ENCODE results near the gene SLC8A3. TPM values are rescaled to one million over a fixed set of nuclear protein-coding genes. Genes with fewer than 3 reads are reported as not detected.

SLC8A3 gene
- total and polyA plus RNA-seq, 9 of the 15 experiments (the other 6 are each of a cell fraction or from before 2014, with no cell fraction given), result not detected

DNA sequence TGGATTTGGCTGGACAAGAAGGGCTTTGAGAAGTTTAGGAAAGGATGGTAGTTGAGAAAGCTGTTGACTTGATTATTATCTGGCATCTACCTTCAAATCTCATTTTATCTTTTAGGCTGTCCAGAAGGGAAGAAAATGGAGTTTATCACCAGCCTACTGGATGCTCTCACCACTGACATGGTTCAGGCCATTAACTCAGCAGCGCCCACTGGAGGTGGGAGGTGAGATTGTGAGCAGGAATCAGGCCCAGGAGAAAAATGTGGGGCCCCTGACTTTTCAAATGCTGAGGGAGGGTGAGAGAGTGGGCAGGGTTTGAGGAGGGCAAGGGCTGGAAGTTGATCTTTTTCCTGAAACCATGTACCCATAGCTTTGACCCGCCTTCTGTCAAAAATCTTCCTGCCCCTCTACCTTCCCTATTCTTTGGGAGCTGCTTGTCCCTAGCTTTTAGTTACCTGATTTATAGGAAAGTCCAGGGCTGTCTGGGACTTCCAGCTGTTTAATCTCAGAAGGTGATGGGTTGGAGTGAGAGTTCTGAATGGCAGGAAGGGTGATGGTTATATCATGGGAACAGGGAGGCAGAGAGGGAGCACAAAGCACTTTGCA is 175.4 kb downstream of the SLC8A3 start:
- 0% methylated on average over 2 of the region's 2 CpGs for WGBS (ENCODE audit: insufficient coverage, low coverage, missing lambda C conversion rate)

More for the DNA sequence above, 175.4 kb downstream of the SLC8A3 start:
- H3K36me3 ChIP-seq (ENCODE audit: control insufficient read depth, insufficient read depth, low read length), result no peaks in the 10 kb centered on the region
- H3K9ac ChIP-seq (ENCODE audit: insufficient read depth in 1 of 2, low read depth in 2 of 2, low read length in 2 of 2), result no peak overlapping the region
- no peak overlapping the region for H2AFZ ChIP-seq (ENCODE audit: low read depth, low read length)
- in situ Hi-C loops (cut with MboI) (no loop called here), intact Hi-C loops (cut with micrococcal nuclease) (loop anchor here (5.0 kb wide), 1 partner anchor 281 kb away; no protein-coding TSS in a partner anchor)
- FAIRE-seq, result no peak
- H4K20me1 ChIP-seq (replicated peaks; ENCODE audit: control insufficient read depth, insufficient read depth, low read length), result no peaks in the 10 kb centered on the region
- no peaks in the 10 kb centered on the region for H3K9me3 ChIP-seq (replicated peaks; ENCODE audit: control insufficient read depth, insufficient read depth, low read depth, low read length)
- ChIA-PET CTCF (ENCODE audit: low intra/inter-chr PET ratio) (interaction anchor here (0.7 to 1.4 kb wide), 2 partner anchors 282 to 477 kb away, joined by 3 to 4 read pairs; no protein-coding TSS in a partner anchor), POLR2A (no interaction called here)
- BruUV-seq (replicated peaks), result no TSS peak
- H3K79me2 ChIP-seq (ENCODE audit: control insufficient read depth, insufficient read depth, low read length), result no peaks in the 10 kb centered on the region
- H3K4me2 ChIP-seq (ENCODE audit: insufficient read depth, low read length), result no peak overlapping the region
- H3K4me1 ChIP-seq (replicated peaks in 1 of 2; ENCODE audit: control insufficient read depth in 2 of 2, insufficient read depth in 2 of 2, low read length in 2 of 2), result no peaks in the 10 kb centered on the region
- no peak overlapping the region for H3K27ac ChIP-seq (ENCODE audit: extremely low read depth, low read depth, low read length)
- no peaks in the 10 kb centered on the region for H3K9me1 ChIP-seq (ENCODE audit: control insufficient read depth, insufficient read depth, low read length)
- no peak for TF ChIP-seq RHOXF2B (CRISPR knock-in tag; conservative IDR thresholded peaks at IDR 0.05)
- TF ChIP-seq TAF1 (IDR thresholded peaks at IDR 0.05; ENCODE audit: control insufficient read depth, extremely low read depth, insufficient read depth, low read length, severe bottlenecking), result no peak
- TF ChIP-seq, protein P1, sequence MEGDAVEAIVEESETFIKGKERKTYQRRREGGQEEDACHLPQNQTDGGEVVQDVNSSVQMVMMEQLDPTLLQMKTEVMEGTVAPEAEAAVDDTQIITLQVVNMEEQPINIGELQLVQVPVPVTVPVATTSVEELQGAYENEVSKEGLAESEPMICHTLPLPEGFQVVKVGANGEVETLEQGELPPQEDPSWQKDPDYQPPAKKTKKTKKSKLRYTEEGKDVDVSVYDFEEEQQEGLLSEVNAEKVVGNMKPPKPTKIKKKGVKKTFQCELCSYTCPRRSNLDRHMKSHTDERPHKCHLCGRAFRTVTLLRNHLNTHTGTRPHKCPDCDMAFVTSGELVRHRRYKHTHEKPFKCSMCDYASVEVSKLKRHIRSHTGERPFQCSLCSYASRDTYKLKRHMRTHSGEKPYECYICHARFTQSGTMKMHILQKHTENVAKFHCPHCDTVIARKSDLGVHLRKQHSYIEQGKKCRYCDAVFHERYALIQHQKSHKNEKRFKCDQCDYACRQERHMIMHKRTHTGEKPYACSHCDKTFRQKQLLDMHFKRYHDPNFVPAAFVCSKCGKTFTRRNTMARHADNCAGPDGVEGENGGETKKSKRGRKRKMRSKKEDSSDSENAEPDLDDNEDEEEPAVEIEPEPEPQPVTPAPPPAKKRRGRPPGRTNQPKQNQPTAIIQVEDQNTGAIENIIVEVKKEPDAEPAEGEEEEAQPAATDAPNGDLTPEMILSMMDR (IDR thresholded peaks at IDR 0.05 in 2 of 3, conservative IDR thresholded peaks at IDR 0.05 in 1 of 3; ENCODE audit: insufficient read depth in 2 of 3, low read depth in 1 of 3, low read length in 3 of 3), result peak; percentile 62 to 79 (median 68)
- TF ChIP-seq SMC3 (conservative IDR thresholded peaks at IDR 0.05; ENCODE audit: insufficient read depth, low read depth, low read length), result 0 out of 2 replicates have a peak, but pooled peaks have one; percentile 40
- TF ChIP-seq RAD21 (CRISPR knock-in tag; conservative IDR thresholded peaks at IDR 0.05 in 1 of 2, IDR thresholded peaks at IDR 0.05 in 1 of 2), result peak; percentile 18 to 47; a peak in 2 of 4 replicates
- TF ChIP-seq, protein P2, sequence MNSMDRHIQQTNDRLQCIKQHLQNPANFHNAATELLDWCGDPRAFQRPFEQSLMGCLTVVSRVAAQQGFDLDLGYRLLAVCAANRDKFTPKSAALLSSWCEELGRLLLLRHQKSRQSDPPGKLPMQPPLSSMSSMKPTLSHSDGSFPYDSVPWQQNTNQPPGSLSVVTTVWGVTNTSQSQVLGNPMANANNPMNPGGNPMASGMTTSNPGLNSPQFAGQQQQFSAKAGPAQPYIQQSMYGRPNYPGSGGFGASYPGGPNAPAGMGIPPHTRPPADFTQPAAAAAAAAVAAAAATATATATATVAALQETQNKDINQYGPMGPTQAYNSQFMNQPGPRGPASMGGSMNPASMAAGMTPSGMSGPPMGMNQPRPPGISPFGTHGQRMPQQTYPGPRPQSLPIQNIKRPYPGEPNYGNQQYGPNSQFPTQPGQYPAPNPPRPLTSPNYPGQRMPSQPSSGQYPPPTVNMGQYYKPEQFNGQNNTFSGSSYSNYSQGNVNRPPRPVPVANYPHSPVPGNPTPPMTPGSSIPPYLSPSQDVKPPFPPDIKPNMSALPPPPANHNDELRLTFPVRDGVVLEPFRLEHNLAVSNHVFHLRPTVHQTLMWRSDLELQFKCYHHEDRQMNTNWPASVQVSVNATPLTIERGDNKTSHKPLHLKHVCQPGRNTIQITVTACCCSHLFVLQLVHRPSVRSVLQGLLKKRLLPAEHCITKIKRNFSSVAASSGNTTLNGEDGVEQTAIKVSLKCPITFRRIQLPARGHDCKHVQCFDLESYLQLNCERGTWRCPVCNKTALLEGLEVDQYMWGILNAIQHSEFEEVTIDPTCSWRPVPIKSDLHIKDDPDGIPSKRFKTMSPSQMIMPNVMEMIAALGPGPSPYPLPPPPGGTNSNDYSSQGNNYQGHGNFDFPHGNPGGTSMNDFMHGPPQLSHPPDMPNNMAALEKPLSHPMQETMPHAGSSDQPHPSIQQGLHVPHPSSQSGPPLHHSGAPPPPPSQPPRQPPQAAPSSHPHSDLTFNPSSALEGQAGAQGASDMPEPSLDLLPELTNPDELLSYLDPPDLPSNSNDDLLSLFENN (IDR thresholded peaks at IDR 0.05; ENCODE audit: low read depth in 2 of 2, low read length in 2 of 2), result 0 out of 4 replicates have a peak, but pooled peaks of 1 of the 2 experiments have one; percentile 22
- DNase-seq (ENCODE audit: extremely low read depth in 1 of 4, low spot score in 3 of 4), result peak; percentile 41 to 61 (median 50)
- peak; percentile 83 for ATAC-seq
- peaks cover 0 to 6% of the 10 kb centered on the region in 2 experiments; a peak in 2 of 5 replicates for H3K27me3 ChIP-seq (ENCODE audit: control insufficient read depth in 2 of 2, insufficient read depth in 2 of 2, low read length in 2 of 2)
- H3K4me3 ChIP-seq, result no peak overlapping the region
